ENCODE measurements around the gene RFC5.

- TF ChIP-seq CTCF (conservative IDR thresholded peaks at IDR 0.05; ENCODE audit: low read depth, low read length) (no peak), EZH2 (IDR thresholded peaks at IDR 0.05; ENCODE audit: low read length, unreplicated experiment) (no peak), EZH2phosphoT487 (IDR thresholded peaks at IDR 0.05; ENCODE audit: borderline replicate concordance, low read length) (no peak)
These were observed 5.6 kb upstream of the RFC5 start for GRCh38 chr12:118010903-118011302.

Data from PC-3 (cell line).